HEK293 (cell line): ENCODE results near the gene ZNF253.
A peak's percentile ranks its signal among the peaks of the same experiment; 100 is the strongest.

Experiments used
- GLIS1 ChIP-seq: fragments of 450-650 bp; formaldehyde crosslinking; IDR thresholded peaks from 2 replicates; pipeline ENCODE4 v1.5.1; 2016; ENCODE audit warnings: missing biosample characterization, missing genetic modification characterization
- SP2 ChIP-seq: fragments of 450-650 bp; formaldehyde crosslinking; IDR thresholded peaks from 2 replicates; pipeline ENCODE4 v1.5.1; 2016; ENCODE audit warnings: missing biosample characterization, missing genetic modification characterization
- ZBTB17 ChIP-seq: fragments of 450-650 bp; formaldehyde crosslinking; IDR thresholded peaks from 2 replicates; pipeline ENCODE4 v1.5.1; 2016; ENCODE audit warnings: missing biosample characterization, missing genetic modification characterization
- ZBTB8A ChIP-seq: fragments of 450-650 bp; formaldehyde crosslinking; IDR thresholded peaks from 2 replicates; pipeline ENCODE4 v1.5.1; 2016; ENCODE audit warnings: missing biosample characterization, missing genetic modification characterization
- ZNF184 ChIP-seq: fragments of 450-650 bp; IDR thresholded peaks from 2 replicates; pipeline ENCODE4 v1.5.1; 2018; ENCODE audit warnings: missing biosample characterization, mild to moderate bottlenecking, missing genetic modification characterization
- ZNF211 ChIP-seq: fragments of 450-650 bp; formaldehyde crosslinking; IDR thresholded peaks from 2 replicates; pipeline ENCODE4 v1.5.1; 2016; ENCODE audit warnings: low read depth, missing biosample characterization, missing genetic modification characterization
- ZNF341 ChIP-seq: fragments of 450-650 bp; formaldehyde crosslinking; IDR thresholded peaks from 2 replicates; pipeline ENCODE4; 2016; ENCODE audit warnings: low read depth, missing biosample characterization, missing genetic modification characterization
- ZNF510 ChIP-seq: fragments of 450-650 bp; formaldehyde crosslinking; IDR thresholded peaks from 2 replicates; pipeline ENCODE4 v1.5.1; 2018; ENCODE audit warnings: mild to moderate bottlenecking, missing genetic modification characterization, missing biosample characterization; ENCODE audit not compliant: insufficient replicate concordance
- ZNF621 ChIP-seq: fragments of 450-650 bp; formaldehyde crosslinking; IDR thresholded peaks from 2 replicates; pipeline ENCODE4 v1.5.1; 2017; ENCODE audit warnings: missing biosample characterization, missing genetic modification characterization
- ZNF701 ChIP-seq: fragments of 450-650 bp; formaldehyde crosslinking; IDR thresholded peaks from 2 replicates; pipeline ENCODE4 v1.5.1; 2016; ENCODE audit warnings: missing biosample characterization, missing genetic modification characterization
- TF ChIP-seq, protein P1 (sequence below): fragments of 450-650 bp; formaldehyde crosslinking; IDR thresholded peaks from 2 replicates; pipeline ENCODE4 v1.5.1; 2017; ENCODE audit warnings: missing biosample characterization, missing genetic modification characterization
- TF ChIP-seq, protein P2 (sequence below): fragments of 450-650 bp; formaldehyde crosslinking; IDR thresholded peaks from 2 replicates; pipeline ENCODE4 v1.5.1; 2016; ENCODE audit warnings: missing biosample characterization, missing genetic modification characterization, low read depth
- TF ChIP-seq, protein P3 (sequence below): sonication (generic); formaldehyde crosslinking; IDR thresholded peaks from 2 replicates; pipeline ENCODE4 v1.8.1; 2022; ENCODE audit warnings: mild to moderate bottlenecking, moderate library complexity, missing genetic modification reagents
- TF ChIP-seq, protein P4 (sequence below): fragments of 450-650 bp; formaldehyde crosslinking; IDR thresholded peaks from 2 replicates; pipeline ENCODE4 v1.5.1; 2016; ENCODE audit warnings: missing biosample characterization, missing genetic modification characterization
- TF ChIP-seq, protein P5 (sequence below): fragments of 450-650 bp; formaldehyde crosslinking; IDR thresholded peaks from 2 replicates; pipeline ENCODE4 v1.5.0; 2017; ENCODE audit warnings: missing biosample characterization, missing genetic modification characterization, borderline replicate concordance
- TF ChIP-seq, protein P6 (sequence below): fragments of 450-650 bp; formaldehyde crosslinking; IDR thresholded peaks from 2 replicates; pipeline ENCODE4 v1.5.1; 2016; ENCODE audit warnings: missing biosample characterization, missing genetic modification characterization, borderline replicate concordance
- TF ChIP-seq, protein P7 (sequence below): fragments of 450-650 bp; formaldehyde crosslinking; conservative IDR thresholded peaks from 2 replicates; pipeline ENCODE4 v1.5.1; 2016; ENCODE audit warnings: low read depth, missing biosample characterization, missing genetic modification characterization

ZNF253 gene

DNA sequence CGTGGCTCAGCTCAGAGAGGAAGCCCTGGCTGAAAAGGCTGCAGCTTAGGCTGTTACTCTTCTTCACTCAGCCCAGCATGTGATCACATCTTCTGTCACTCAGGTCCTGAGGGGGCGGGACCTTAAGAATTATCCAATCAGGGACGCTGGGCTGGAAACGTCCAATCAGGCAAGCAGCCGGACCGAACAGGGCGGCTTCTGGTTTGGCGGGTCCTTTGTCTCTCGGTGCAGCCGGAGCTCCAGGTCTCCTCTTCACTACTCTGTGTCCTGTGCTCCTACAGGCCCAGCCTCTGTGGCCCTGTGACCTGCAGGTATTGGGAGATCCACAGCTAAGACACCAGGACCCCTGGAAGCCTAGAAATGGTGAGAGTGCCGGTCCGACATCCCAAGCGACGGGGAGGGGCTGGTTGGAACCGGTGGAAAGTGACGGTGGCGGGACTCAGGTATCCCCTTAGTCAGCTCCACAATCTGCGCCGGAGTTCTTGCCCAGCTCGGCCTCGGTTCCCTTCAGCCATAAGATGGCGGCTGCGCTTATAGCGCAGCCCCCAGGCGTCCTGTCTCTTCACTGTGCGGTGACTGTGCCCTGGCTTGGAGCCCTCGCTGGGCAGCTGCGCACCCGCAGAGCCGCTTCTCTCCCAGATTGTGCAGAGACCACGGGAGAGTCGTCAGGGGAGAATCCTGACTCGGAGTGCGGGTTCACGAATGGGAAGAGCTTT is 35.2 kb downstream of the ZNF253 start, which contains the start of gene ZNF93 (continued):
- TF ChIP-seq ZNF184 (tag by site-specific recombination) (no peak), ZNF211 (tag by site-specific recombination) (no peak), ZBTB17 (tag by site-specific recombination) (peak; percentile 51; the same call in 1 of the 2 replicates), ZNF341 (tag by site-specific recombination) (peak; percentile 43), GLIS1 (tag by site-specific recombination) (no peak), SP2 (peak; percentile 87), ZNF701 (tag by site-specific recombination) (no peak), ZNF621 (no peak), ZBTB8A (tag by site-specific recombination) (no peak), ZNF510 (tag by site-specific recombination) (no peak)
- TF ChIP-seq, protein P1, sequence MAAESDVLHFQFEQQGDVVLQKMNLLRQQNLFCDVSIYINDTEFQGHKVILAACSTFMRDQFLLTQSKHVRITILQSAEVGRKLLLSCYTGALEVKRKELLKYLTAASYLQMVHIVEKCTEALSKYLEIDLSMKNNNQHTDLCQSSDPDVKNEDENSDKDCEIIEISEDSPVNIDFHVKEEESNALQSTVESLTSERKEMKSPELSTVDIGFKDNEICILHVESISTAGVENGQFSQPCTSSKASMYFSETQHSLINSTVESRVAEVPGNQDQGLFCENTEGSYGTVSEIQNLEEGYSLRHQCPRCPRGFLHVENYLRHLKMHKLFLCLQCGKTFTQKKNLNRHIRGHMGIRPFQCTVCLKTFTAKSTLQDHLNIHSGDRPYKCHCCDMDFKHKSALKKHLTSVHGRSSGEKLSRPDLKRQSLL (tag by site-specific recombination) = peak; percentile 59; the same call in 1 of the 2 replicates
- TF ChIP-seq, protein P2, sequence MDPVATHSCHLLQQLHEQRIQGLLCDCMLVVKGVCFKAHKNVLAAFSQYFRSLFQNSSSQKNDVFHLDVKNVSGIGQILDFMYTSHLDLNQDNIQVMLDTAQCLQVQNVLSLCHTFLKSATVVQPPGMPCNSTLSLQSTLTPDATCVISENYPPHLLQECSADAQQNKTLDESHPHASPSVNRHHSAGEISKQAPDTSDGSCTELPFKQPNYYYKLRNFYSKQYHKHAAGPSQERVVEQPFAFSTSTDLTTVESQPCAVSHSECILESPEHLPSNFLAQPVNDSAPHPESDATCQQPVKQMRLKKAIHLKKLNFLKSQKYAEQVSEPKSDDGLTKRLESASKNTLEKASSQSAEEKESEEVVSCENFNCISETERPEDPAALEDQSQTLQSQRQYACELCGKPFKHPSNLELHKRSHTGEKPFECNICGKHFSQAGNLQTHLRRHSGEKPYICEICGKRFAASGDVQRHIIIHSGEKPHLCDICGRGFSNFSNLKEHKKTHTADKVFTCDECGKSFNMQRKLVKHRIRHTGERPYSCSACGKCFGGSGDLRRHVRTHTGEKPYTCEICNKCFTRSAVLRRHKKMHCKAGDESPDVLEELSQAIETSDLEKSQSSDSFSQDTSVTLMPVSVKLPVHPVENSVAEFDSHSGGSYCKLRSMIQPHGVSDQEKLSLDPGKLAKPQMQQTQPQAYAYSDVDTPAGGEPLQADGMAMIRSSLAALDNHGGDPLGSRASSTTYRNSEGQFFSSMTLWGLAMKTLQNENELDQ = no peak
- TF ChIP-seq, protein P3, sequence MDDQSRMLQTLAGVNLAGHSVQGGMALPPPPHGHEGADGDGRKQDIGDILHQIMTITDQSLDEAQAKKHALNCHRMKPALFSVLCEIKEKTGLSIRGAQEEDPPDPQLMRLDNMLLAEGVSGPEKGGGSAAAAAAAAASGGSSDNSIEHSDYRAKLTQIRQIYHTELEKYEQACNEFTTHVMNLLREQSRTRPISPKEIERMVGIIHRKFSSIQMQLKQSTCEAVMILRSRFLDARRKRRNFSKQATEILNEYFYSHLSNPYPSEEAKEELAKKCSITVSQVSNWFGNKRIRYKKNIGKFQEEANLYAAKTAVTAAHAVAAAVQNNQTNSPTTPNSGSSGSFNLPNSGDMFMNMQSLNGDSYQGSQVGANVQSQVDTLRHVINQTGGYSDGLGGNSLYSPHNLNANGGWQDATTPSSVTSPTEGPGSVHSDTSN (CRISPR knock-in tag) = no peak
- TF ChIP-seq, protein P4, sequence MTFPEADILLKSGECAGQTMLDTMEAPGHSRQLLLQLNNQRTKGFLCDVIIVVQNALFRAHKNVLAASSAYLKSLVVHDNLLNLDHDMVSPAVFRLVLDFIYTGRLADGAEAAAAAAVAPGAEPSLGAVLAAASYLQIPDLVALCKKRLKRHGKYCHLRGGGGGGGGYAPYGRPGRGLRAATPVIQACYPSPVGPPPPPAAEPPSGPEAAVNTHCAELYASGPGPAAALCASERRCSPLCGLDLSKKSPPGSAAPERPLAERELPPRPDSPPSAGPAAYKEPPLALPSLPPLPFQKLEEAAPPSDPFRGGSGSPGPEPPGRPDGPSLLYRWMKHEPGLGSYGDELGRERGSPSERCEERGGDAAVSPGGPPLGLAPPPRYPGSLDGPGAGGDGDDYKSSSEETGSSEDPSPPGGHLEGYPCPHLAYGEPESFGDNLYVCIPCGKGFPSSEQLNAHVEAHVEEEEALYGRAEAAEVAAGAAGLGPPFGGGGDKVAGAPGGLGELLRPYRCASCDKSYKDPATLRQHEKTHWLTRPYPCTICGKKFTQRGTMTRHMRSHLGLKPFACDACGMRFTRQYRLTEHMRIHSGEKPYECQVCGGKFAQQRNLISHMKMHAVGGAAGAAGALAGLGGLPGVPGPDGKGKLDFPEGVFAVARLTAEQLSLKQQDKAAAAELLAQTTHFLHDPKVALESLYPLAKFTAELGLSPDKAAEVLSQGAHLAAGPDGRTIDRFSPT (tag by site-specific recombination) = no peak
- TF ChIP-seq, protein P5, sequence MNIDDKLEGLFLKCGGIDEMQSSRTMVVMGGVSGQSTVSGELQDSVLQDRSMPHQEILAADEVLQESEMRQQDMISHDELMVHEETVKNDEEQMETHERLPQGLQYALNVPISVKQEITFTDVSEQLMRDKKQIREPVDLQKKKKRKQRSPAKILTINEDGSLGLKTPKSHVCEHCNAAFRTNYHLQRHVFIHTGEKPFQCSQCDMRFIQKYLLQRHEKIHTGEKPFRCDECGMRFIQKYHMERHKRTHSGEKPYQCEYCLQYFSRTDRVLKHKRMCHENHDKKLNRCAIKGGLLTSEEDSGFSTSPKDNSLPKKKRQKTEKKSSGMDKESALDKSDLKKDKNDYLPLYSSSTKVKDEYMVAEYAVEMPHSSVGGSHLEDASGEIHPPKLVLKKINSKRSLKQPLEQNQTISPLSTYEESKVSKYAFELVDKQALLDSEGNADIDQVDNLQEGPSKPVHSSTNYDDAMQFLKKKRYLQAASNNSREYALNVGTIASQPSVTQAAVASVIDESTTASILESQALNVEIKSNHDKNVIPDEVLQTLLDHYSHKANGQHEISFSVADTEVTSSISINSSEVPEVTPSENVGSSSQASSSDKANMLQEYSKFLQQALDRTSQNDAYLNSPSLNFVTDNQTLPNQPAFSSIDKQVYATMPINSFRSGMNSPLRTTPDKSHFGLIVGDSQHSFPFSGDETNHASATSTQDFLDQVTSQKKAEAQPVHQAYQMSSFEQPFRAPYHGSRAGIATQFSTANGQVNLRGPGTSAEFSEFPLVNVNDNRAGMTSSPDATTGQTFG (tag by site-specific recombination) = no peak
- TF ChIP-seq, protein P6, sequence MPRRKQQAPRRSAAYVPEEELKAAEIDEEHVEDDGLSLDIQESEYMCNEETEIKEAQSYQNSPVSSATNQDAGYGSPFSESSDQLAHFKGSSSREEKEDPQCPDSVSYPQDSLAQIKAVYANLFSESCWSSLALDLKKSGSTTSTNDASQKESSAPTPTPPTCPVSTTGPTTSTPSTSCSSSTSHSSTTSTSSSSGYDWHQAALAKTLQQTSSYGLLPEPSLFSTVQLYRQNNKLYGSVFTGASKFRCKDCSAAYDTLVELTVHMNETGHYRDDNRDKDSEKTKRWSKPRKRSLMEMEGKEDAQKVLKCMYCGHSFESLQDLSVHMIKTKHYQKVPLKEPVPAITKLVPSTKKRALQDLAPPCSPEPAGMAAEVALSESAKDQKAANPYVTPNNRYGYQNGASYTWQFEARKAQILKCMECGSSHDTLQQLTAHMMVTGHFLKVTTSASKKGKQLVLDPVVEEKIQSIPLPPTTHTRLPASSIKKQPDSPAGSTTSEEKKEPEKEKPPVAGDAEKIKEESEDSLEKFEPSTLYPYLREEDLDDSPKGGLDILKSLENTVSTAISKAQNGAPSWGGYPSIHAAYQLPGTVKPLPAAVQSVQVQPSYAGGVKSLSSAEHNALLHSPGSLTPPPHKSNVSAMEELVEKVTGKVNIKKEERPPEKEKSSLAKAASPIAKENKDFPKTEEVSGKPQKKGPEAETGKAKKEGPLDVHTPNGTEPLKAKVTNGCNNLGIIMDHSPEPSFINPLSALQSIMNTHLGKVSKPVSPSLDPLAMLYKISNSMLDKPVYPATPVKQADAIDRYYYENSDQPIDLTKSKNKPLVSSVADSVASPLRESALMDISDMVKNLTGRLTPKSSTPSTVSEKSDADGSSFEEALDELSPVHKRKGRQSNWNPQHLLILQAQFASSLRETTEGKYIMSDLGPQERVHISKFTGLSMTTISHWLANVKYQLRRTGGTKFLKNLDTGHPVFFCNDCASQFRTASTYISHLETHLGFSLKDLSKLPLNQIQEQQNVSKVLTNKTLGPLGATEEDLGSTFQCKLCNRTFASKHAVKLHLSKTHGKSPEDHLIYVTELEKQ (tag by site-specific recombination) = no peak
- TF ChIP-seq, protein P7, sequence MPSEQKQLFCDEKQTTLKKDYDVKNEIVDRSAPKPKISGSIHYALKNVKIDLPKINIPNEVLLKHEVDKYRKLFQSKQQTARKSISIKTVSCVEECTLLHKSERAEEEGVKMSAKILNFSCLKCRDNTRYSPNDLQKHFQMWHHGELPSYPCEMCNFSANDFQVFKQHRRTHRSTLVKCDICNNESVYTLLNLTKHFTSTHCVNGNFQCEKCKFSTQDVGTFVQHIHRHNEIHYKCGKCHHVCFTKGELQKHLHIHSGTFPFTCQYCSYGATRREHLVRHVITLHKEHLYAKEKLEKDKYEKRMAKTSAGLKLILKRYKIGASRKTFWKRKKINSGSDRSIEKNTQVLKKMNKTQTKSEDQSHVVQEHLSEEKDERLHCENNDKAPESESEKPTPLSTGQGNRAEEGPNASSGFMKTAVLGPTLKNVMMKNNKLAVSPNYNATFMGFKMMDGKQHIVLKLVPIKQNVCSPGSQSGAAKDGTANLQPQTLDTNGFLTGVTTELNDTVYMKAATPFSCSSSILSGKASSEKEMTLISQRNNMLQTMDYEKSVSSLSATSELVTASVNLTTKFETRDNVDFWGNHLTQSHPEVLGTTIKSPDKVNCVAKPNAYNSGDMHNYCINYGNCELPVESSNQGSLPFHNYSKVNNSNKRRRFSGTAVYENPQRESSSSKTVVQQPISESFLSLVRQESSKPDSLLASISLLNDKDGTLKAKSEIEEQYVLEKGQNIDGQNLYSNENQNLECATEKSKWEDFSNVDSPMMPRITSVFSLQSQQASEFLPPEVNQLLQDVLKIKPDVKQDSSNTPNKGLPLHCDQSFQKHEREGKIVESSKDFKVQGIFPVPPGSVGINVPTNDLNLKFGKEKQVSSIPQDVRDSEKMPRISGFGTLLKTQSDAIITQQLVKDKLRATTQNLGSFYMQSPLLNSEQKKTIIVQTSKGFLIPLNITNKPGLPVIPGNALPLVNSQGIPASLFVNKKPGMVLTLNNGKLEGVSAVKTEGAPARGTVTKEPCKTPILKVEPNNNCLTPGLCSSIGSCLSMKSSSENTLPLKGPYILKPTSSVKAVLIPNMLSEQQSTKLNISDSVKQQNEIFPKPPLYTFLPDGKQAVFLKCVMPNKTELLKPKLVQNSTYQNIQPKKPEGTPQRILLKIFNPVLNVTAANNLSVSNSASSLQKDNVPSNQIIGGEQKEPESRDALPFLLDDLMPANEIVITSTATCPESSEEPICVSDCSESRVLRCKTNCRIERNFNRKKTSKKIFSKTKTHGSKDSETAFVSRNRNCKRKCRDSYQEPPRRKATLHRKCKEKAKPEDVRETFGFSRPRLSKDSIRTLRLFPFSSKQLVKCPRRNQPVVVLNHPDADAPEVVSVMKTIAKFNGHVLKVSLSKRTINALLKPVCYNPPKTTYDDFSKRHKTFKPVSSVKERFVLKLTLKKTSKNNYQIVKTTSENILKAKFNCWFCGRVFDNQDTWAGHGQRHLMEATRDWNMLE = no peak
